Measurements from ENCODE around the gene SMAGP.
"Not testable (repeated sequence)": the region's sequence is repeated elsewhere in the genome, so short reads cannot be mapped to it uniquely, and the experiment has no call there.

Gene SMAGP

DNA sequence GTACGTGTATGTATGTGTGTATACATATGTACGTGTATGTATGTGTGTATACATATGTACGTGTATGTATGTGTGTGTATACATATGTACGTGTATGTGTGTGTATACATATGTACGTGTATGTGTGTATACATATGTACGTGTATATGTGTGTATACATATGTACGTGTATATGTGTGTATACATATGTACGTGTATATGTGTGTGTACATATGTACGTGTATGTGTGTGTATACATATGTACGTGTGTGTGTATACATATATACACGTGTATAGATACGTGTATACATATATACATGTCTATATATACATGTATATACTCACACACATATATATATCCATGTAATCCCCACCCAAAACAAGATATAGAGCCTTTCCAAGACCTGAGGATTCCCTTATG is 50.4 kb downstream of the SMAGP start:
- not testable (repeated sequence) for FAIRE-seq

DNA sequence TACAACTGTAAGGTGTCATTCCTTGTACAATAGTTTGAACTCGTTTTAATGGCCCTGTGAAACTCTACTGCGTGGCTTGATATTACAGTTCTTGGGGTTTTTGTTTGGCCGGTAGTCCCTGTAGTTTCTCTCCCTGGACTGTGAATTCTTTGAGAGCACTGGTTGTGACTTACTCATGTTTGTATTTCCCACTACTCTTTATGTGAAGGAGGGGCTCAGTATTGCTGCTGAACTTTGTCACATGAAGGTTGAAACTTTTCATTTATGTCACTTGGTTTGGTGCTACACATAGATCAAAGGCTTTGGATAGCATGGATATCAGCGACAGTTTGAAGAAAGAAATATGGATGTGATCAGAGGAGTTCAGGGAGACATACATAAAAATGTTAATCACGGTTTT is 50.9 kb downstream of the SMAGP start:
- FAIRE-seq: no peak

DNA sequence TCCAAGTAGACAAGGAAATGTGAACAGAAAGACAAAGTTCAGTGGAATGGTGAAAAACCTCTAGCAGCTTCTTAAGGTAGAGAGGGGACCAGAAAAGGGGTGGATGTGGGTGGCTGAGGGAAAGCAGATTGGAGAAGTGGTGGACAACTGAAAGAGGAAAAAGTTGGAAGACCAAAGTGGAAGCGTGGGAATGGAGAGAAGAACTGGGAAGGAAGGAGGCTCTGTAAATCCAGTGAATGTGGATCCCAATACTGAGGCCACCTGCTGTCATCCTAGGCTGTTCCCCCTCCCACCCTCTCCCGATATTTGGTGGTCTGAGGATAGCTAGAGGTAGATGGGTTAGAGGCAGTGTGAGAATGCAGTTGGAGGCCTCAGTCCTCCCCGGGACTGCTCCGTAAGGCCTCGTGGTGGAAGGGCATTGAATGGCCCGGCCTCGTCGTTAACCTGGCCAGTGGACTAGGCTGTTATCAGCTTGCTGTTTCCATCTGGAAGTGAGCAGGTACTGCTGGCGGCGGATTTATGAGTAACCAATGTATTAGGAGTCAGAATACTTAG is 51.5 kb downstream of the SMAGP start:
- FAIRE-seq: no peak

DNA sequence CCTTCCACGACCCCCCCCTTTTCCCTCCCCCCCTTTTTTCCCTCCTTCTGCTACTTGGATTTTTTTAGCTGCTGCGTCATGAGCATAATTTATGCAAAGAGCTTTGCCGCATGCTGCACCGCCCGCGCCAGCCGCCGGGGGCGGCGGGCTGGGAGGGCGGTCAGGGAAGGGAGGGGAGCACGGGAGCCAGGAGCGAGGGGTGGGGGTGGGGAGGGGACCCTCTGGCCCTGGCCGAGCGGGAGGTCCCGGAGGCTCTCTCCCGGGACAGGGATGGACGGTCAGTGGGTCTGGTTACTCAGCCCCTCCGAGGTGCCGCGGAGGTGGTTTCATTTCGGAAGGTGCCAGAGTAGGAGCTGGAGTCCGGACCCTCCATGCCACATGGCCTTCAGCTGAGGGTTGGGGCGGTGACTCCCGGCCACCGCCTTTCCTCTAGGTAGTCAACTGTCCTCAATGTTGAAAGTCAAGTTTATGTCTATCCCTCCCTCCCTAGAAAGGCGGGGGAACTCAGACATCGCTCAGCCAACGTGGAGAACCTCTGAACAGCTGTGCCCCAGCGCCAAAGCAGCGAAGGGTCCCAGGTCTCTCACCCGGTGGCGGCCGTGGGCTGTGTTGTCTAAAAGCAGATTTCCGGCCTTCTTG is 52.1 kb downstream of the SMAGP start, which contains the start of gene POU6F1:
TSS of gene POU6F1 (minus strand) at position 95 of the 639 bp plus-strand sequence. CDS start 11,226 bp downstream, outside the sequence.
- FAIRE-seq: no peak

DNA sequence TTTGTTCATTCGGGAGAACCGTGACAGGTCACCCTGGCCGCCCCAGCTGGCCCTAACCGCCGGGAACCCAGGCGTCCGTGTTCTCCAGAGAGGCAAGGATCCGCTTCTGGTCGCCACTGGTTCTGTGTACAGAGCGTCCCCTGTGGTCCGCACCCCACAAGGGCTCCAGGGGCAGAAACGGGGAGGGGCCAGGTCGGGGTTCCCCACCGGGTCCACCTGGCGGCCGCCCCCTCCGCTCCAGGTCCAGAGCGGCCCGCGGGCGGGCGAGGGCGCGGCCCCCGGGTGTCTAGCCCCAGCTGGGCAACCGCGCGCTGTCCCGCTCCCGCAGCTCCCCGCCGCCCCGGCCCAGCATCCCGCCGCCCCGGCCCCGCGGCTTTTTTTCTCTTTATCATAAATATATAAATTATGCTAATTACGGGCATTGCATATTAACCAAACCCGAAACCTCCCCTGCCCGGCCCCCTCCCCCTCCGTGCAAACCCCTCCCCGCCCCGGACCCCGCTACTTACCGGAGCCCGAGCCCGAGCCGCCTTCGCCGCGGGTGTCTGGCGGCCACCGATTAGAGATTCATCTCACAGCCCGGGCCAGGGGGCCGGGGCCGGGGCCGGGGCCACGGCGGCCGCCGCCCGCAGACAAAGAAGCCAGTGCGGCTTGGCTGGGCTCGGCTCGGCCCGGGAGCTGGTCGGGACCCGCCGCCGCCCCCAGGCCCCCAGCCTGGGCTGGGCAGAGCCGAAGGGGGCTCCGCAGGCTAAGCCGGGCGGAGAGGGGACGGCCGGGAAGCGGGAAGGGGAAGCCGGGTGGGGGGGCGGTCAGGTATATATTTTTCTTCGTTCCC is 52.9 kb downstream of the SMAGP start:
- FAIRE-seq: no peak

DNA sequence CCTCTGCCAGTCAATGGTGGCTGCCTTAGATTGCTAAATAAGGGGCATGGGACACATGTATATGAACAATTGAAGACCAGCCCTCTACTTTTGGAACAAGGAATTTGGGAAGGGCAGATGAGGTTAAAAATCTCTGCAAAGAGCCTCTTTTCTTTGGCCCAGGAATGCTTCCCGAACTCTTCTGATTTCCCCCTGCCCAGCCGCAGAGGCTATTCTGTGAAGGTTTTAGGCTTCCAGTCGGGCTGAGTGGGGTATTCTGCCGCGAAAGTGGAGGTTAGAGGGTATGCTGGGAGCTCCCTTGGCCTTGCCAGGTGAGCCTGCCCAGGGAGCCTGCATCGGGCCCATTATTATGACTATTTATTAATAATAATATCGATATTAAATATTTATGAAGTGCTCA is 53.6 kb downstream of the SMAGP start:
- FAIRE-seq: no peak

DNA sequence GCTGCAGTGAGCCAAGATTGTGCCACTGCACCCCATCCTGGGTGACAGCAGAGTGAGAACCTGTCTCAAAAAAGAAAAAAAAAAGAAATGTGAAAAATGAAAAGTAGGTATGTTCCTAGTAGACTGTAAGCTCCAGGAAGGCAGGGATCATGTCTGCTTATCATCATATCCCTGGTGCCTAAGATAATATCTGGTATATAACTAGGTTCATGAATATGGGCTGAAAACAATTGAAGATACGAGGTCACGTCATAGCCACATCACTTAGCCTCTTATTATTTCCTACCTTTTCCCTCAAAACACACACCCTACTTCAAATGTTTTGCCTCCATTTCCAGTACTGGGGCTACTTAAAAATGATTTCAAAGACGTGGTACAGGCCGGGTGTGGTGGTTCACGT is 55.3 kb downstream of the SMAGP start:
- FAIRE-seq: no peak

DNA sequence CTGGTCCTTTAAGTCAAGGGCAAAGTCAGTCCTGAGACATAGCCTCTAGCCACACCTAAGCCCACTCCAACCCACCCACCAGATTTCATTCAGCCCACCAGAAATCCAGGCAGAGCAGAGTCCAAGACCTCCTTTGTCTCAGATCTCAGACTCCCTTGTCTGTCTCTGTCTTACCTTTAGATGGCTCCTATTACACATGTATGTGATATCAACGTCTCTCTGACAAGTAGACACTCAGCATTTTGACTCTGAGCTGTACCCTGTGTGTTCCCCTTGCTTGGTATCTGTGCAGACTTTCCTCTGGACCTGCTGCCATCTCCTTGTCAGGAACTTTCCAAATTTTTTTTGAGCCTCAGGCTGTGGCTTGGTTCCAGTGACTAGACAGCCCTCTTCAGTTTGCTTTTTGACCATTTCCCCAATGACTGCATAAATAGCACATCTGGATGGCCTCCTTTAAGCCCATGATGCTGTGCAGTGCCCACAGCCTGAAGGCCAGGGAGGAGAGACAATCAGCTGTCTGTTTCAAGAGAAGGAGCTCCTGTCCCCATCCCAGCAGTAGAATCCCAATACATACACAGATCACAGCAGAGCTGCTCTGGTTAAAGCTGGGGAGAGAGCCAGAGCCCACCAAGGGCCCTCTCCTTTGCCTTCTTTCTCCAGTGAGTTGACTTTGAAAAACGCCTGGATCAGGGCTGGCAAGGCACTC is 59.4 kb downstream of the SMAGP start:
- no peak for FAIRE-seq

DNA sequence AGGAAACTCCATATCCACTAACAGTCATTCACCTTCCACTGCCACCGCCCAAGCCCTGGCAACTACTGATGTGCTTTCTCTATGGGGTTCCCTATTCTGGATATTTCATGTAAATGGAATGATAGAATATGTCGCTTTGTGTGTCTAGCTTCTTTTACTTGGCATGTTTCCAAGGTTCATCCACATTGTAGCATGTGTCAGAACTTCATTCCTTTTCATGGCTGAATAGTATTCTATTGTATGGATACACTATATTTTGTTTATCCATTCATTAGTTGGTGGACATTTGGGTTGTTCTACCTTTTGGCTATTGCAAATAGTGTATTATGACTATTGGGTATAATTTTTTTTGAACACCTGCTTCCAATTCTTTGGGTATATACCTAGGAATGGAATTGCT is 61.0 kb downstream of the SMAGP start:
- FAIRE-seq: no peak

DNA sequence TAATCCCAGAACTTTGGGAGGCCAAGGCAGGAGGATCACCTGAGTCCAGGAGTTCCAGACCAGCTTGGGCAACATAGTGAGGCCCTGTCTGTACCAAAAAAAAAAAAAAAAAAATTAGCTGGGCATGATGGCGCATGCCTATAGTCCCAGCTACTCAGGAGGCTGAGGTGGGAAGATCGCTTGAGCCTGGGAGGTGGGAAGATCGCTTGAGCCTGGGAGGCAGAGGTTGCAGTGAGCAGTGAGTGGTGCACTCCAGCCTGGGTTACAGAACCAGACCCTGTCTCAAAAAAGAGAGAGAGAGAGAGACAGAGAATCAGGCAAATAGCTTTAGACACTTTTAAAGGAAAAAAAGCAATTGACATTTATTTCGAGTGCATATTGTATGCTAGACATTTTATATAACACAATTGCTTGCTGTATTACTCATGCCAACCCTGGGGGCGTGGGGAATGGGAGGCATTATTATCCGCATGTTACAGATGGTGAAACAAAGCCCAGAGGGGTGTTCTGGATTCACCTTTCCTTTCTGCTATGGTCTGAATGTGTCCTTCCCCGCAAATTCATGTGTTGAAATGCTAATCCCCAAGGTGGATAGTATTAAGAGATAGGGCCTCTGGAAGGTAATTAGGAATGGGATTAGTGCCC is 62.1 kb downstream of the SMAGP start:
- no peak for FAIRE-seq

DNA sequence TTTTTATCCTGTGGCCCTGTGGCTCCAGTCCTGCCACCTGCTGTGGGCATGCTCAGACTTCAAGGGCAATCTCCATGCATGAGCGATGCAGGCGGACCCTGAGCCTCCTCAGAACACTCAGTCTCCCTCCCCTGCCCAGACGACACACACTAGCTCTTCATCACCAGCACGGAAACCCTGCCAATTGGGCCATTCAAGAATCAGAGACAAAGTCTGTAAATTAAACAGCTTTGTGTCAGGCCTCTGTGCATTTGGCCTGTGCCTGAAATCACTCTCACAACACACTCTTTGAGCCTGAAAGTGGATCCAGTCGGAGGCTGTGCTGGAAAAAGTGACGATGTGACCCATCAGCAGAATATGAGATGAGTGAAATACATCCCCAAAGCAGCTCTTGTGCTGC is 64.9 kb downstream of the SMAGP start:
- no peak for FAIRE-seq

DNA sequence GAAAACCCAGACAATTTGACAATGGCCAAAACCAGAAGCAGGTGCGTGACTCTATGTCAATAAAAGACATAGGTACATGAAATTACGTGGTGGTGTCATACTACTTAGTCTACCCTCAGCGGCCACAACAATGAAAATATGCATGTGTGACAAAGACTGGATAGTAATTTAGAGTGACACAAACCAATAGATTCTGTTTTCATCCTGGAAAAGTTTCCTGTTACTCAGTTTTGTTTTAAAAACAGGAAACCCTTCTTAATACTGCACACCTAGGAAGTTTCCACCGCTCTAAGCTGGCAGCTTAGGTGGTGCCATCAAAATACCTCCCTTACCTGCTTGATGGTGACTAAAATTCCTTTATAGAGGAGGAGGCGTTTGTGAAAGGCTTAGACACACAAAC is 67.5 kb downstream of the SMAGP start:
- FAIRE-seq: no peak

DNA sequence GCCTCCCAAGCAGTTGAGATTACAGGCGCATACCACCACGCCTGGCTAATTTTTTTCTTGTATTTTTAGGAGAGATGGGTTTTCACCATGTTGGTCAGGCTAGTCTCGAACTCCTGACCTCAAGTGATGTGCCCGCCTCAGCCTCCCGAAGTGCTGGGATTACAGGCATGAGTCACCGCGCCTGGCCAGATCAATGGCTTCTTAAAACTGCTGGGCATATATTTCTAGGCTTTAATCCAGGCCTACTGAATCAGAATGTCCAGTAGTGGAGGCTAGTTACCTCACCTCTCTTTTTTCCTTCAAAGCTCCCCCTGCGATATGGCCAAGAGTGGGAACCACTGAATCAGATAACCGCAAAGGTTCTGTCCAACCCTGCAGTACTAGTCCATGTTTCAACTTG is 69.4 kb downstream of the SMAGP start:
- no peak for FAIRE-seq

DNA sequence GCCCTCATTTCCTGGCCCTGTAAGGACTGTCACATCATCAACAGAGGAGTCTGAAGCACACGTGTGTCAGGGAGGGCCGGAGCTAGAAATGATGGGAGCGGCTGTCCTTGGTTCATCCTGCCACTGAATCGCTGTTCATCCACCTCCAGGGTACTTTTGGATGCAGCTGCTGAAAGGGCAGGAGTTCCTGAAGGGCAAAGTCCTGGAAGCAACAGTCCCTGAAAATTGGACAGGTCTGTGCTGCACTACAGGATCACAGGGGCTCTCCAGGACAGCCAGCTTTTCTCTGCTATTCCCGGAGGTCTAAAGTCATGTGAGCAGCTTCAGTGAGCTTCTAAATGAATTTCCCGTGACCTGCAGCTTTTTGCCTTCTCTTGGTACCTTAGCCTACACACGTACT is 70.1 kb downstream of the SMAGP start:
- FAIRE-seq: no peak

DNA sequence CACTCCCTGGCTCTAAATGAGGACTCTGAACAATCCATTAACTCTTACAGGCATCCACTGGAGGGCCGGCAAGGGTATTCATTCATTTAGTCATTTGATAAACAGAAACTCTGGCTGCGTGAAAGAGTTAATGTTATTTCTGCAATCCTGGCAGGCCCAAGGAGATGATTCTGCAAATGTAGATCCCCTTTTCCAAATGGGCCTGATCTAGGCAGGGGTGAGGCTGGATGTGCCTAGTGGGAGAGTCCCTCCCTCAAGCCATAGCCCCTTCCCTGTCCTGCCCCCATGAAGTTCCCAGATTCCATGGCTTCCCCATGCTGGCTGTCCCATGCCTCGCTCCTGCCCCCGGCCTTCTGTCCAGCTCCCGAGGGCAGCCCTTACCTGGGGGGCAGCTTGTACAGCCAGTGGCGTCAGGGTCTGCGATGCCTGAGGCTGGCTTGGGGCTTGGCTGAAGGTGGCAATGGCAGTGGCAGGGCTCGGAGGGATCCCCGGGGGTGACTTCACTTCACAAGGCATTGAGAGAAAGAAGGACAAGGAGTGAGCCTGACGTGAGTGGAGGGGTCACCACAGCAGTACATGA is 70.8 kb downstream of the SMAGP start:
- FAIRE-seq: no peak

DNA sequence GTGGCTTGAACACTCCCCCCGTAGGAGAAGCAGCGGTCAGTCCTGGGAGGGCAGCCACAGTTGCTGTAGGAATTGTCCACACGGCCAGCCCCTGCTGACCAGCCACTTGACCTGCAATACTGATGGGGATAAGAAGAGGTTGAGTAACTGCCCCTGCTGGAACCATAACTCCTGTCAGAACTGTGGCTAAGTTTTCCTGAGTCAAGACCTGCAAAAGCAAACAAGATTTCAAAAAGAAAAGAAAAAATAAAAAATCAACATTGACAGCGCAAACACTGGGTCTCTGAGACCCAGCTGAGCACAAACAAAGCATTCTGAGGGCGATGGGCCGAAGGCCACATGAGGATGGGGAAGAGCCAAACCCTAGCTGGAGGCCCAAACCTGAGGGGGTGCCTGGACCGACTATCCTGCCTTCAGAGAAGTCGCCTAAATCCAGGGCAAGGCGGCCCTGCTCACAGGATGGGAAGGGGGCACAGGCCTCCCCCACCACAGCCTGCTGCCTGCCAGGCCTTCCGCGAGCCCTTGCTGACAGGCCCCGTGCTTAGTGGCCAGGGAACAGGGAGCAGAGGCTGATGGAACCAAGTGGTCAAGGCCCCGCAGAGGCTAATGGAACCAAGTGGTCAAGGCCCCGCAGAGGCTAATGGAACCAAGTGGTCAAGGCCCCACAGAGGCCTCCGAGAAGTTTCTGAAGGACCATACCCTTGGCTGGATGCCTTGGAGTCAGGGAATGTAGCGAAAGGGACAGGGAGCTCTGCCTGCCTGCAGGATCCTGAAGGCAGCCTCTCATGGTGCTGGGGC is 71.4 kb downstream of the SMAGP start:
- no peak for FAIRE-seq

DNA sequence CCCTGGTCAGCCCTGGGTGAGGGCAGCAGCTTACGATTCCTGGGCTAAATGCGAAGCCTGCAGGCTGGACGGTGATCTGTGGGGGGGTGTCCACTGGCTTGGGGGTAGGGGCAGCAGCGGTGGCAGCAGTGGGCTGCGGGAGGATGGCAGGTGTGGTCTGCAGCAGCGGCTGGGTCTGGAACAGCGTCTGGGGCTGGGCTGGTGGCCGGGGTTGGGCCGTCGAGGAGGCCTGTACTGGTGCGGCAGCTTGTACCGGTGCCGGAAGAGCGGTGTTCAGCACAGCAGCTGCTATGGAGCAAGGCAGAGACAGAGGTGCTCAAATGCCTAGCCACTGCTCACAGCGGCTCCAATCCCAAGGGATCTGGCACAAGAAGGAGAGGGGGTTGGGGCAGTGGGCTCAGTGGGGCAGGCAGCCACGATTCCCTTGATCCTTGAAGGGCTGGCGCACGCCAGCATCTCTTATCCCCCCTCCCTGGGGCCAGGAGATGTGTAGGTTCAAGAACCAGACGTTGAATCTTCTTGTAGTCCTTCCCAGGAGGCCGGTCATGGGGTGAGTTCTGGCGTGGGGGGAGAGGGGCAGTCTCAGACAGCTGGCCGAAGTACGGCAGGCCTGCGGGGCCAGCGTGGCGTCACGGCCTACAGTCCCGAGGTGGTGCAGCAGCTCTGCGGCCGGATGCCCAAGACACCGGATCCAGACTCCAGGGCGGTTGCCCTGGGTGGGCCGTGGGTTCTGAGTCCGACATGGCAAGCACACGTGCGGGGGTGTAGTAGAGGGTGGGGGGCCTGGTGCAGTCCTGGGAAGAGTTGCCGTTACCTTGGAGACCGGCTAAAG is 72.3 kb downstream of the SMAGP start:
- no peak for FAIRE-seq

DNA sequence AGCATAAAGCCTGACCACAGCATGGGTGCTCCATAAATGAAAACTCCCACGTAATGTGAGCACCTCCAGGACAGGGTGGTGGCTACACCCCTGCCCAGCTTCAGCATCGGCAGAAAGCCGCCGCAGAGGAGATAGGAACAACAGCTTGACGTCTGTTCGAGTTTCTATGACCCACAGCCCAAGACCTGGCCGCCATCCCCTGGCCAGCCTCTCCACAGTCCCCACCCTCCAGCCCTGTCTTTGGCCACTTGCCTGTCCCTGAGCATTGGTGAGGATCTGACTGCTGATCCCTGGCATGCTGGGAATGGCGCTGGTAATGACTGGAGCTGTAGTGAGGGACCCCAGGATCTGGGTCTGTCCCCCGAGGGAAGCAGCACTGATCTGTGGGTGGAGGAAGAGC is 73.7 kb downstream of the SMAGP start:
- no peak for FAIRE-seq

DNA sequence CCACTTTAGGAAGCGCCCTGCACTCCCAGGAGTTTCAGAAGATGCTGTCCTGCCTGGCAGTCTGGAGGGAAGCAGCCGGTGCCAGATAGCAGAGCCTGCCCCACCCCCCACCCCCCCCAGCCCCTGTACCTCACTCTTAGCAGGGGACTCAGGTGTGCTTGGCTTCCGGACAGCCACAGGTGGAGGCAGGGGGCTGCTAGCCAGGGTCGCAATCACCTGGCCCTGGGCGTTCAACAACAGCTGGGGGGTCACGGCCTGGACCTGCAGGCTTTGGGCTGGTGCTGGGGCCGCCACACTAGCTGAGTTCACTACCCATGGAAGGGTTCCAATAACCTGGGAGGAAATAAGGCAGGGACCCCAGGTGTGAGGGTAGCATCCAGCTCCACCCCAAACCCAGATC is 74.4 kb downstream of the SMAGP start:
- no peak for FAIRE-seq
